Adrenal gland (tissue), 5 donors: Measurements from ENCODE around the gene IMMP2L.

Experiments used
- CTCF ChIP-seq, 6 experiments: fragments of 450-650 bp in 4 of 6; fragments of 200-600 bp in 2 of 6; sonication (generic) in 1 of 6; IDR thresholded peaks; 1 replicate in 5 of 6; 2 replicates in 1 of 6; pipeline versions ENCODE4 v1.5.1 to v1.8.0; 2016 to 2021; ENCODE audit warnings: antibody characterized with exemption in 6 of 6, mild to moderate bottlenecking in 2 of 6, moderate library complexity in 1 of 6
- POLR2A ChIP-seq, 2 donors: fragments of 450-650 bp; IDR thresholded peaks; one replicate each; pipeline ENCODE4 v1.6.1; 2017; ENCODE audit warnings: antibody characterized with exemption in 2 of 2, mild to moderate bottlenecking in 2 of 2, moderate library complexity in 1 of 2
- donor health status: DM: no; HTN: no; CAD: no.

- TF ChIP-seq CTCF (IDR thresholded peaks at IDR 0.05) (no peak), POLR2A (IDR thresholded peaks at IDR 0.05) (no peak)
These were observed 680.6 kb downstream of the IMMP2L start for GRCh38 chr7:110881721-110882120.
